Kidney epithelial cell (primary cell): ENCODE measurements around the gene FAM174C. TPM values are rescaled to one million over a fixed set of nuclear protein-coding genes. Genes with fewer than 3 reads are reported as not detected.

Experiments
- DNase-seq: peaks from one replicate; pipeline ENCODE4 v3.0.0-alpha.2; 2010; ENCODE audit warnings: low read depth
- H3K27me3 ChIP-seq: 2 replicates; pipeline ENCODE4 v1.6.0; 2011; ENCODE audit warnings: low read length; ENCODE audit not compliant: control insufficient read depth, insufficient read depth
- H3K36me3 ChIP-seq: 2 replicates; pipeline ENCODE4 v1.5.1; 2011; ENCODE audit warnings: low read length; ENCODE audit not compliant: control insufficient read depth, insufficient read depth
- H3K4me3 ChIP-seq: 2 replicates; pipeline ENCODE4 v1.5.1; 2011; ENCODE audit warnings: low read depth, mild to moderate bottlenecking, control low read depth, low read length
- total RNA-seq: library from RNA; depleted of rRNA; stranded (reverse); fragments of >200 nt; gene quantifications from 2 replicates; pipeline ENCODE4 v1.2.3, GENCODE V29; 2015
- TF ChIP-seq, protein P1 (sequence below): IDR thresholded peaks from 2 replicates; pipeline ENCODE4 v1.5.1; 2011; ENCODE audit warnings: mild to moderate bottlenecking, moderate library complexity, low read length, control low read depth, inconsistent platforms; ENCODE audit not compliant: insufficient read depth, poor library complexity, severe bottlenecking

FAM174C gene
- total RNA-seq, 1 donor from 2014 or later = 75.0 TPM

DNA sequence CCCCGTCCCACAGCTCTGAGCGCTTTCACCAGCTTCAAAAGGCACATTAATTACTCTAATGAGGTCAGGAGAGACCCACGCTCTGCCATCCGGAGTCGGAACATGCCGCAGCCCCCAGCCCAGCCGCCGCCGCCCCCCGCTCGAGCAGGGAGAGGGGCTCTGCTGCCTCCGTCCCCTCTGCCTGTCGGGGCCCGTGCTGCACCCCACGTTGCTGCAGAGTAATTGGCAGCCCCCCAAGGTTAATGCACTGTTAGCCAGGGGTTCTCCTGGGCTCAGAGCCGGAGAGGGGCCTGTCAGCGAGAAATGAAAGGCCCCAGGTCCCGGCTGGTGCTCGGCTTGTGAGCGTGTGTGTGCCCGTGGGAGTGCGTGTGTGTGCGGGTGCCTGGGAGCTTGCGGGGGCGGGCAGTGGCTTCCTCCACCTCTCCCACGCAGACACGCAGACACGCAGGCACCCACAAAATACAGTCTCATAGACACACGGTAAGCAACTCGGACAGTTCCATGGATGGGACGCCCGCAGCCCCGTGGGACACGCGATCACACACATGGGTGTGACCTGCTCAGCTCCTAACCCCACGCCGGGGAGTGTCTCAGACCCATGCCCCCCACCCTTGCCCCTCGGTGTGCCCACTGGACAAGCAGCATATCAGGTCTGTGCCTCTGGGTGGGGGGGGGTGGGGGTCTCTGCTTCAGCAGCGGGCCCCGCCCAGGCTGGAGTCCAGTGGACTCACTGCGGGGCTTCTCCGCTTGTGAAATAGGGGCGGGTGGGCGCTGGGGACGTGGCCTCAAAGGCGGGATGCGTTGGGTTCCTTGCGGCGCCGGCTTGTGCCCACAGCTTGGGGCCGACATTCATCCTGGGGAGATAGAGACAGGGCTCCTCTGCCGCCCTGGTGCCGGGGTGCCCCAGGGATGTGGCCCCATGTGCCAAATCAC is 5.6 kb downstream of the FAM174C start:
- no peaks in the 10 kb centered on the region for H3K36me3 ChIP-seq
- peaks cover 28% of the 10 kb centered on the region for H3K27me3 ChIP-seq
- TF ChIP-seq, protein P1, sequence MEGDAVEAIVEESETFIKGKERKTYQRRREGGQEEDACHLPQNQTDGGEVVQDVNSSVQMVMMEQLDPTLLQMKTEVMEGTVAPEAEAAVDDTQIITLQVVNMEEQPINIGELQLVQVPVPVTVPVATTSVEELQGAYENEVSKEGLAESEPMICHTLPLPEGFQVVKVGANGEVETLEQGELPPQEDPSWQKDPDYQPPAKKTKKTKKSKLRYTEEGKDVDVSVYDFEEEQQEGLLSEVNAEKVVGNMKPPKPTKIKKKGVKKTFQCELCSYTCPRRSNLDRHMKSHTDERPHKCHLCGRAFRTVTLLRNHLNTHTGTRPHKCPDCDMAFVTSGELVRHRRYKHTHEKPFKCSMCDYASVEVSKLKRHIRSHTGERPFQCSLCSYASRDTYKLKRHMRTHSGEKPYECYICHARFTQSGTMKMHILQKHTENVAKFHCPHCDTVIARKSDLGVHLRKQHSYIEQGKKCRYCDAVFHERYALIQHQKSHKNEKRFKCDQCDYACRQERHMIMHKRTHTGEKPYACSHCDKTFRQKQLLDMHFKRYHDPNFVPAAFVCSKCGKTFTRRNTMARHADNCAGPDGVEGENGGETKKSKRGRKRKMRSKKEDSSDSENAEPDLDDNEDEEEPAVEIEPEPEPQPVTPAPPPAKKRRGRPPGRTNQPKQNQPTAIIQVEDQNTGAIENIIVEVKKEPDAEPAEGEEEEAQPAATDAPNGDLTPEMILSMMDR = no peak
- H3K4me3 ChIP-seq = no peak overlapping the region
- DNase-seq = no peak

DNA sequence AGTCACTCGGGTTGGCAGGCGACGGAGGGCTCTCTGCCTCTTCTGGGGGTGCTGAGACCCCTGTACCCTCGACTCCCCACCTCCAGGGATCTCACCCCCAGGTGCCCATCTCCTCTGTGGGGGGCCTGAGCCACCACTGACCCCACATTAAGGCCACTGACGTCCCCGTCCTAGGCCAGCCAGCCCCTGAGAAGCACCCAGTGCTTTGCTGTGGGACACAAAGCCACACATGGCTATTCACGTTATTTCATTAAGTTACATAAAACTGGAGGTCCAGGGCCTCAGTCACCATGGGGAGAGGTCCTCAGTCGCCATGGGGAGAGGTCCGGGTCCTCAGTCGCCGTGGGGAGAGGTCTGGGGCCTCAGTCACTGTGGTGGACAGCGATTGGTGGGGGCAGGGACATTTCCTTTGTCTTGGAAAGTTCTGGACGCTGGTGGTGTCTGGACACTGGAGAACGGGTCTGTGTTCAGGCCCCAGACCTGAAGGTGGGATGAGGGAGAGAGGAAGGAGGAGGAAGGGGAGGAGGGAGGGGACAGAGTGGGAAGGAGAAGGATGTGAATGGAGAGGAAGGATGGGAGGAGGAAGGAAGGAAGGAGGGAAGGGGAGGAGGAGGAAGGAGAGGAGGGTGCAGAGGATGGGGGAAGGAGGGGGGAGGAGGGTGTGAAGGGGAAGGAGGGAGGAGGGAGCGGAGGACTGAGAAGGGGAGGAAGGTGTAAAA is 6.4 kb downstream of the FAM174C start:
- no peaks in the 10 kb centered on the region for H3K36me3 ChIP-seq
- no peak overlapping the region for H3K4me3 ChIP-seq
- TF ChIP-seq, protein P1 = no peak
- no peak for DNase-seq
- H3K27me3 ChIP-seq = peaks cover 33% of the 10 kb centered on the region

DNA sequence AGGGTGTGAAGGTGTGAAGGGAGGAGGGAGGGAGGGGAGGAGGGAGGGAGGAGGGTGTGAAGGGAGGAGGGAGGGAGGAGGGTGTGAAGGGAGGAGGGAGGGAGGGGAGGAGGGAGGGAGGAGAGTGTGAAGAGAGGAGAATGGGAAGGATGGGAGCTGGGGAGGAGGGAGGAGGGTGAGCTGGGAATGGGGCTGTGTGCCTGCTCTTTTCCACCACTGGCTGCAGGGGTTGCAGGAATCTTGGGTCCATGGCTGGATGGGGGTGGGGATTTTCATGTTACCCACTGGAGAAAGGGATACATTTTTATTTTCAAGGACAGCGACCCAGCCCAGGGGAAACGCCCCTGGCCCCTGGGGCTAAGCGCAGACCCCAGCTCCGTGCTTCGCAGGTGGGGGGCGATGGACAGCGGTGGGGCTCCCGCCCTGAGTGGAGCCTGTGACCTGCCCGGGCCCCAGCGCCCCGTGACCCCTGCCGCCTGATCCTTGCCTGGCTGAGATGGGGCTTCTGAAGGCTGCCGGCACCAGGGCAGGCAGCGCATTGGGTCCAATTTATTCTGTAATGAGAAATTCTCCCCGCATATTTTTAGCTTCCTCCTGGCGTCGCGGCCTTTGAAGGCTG is 7.4 kb downstream of the FAM174C start:
- TF ChIP-seq, protein P1 = no peak
- DNase-seq = no peak
- Histone ChIP-seq H3K4me3 (no peak overlapping the region), H3K27me3 (peaks cover 42% of the 10 kb centered on the region), H3K36me3 (no peaks in the 10 kb centered on the region)

DNA sequence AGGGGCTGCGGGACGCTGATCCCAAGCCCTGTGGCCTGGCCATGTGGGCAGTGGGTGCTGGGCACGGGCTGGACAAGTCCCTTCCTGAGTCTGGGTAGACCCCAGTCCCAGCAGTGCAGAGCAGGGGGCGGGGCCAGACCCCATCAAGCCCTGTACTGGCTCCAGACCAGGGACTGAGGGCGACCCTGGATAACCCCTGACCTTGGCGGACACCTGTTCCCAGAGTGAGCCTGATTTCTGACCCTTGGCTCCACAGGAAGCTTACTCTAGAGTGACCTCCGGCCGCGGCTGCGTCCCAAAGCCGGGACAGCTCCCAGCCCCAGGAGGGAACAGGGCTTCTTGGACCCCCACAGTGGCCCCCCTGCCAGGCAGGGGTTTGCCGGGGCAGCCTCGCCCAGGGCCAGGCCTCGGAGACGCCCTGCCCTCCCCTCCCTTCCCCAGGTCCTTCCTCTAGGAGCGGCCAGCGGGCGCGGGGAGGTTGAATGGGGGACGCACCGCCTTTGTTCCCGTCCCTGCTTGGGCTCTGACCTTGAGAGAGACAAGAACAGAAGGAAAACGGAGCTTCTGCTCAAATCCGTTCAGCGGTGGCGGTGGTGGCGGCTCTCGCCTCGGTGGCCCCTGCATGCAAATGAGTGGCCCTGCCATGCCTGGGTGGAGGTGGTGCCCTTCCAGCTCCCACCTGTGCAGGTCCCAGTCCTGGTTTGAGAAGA is 8.0 kb downstream of the FAM174C start:
- no peak for DNase-seq
- H3K27me3 ChIP-seq = peaks cover 49% of the 10 kb centered on the region
- TF ChIP-seq, protein P1 = no peak

DNA sequence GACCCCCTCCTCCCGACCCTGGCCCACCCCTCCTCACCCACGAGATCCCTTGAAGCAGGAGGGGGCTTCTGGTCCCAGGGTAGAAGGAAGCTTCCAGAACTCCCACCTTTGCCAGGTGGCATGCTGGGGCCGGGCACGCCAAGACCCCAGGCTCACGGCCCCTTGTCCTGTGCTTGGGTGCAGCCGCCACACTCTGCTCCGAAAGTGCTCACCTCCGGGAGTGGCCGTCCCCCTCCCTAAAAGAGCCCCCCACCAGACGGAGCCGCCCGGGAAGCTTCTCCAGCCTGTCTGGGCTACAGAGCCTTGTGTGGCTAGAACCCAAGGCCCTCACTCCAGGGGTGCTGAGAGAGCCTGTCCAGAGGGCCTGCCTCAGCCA is 8.6 kb downstream of the FAM174C start:
- Histone ChIP-seq H3K36me3 (no peaks in the 10 kb centered on the region), H3K4me3 (no peak overlapping the region), H3K27me3 (peaks cover 53% of the 10 kb centered on the region)
- no peak for DNase-seq
- TF ChIP-seq, protein P1 = no peak

More for the DNA sequence above, 8.0 kb downstream of the FAM174C start:
- H3K36me3 ChIP-seq = no peaks in the 10 kb centered on the region
- H3K4me3 ChIP-seq = no peak overlapping the region
